B cell (primary cell): ENCODE results near the gene TAPBP. TPM values are rescaled to one million over a fixed set of nuclear protein-coding genes. Genes with fewer than 3 reads are reported as not detected.

Experiments
- ATAC-seq: fragments of 200-7000 bp; cut with Tn5 transposase; one replicate; pipeline ENCODE4 v1.10.0; 2021; ENCODE audit warnings: low read depth, mild to moderate bottlenecking, moderate number of reproducible peaks, moderate library complexity
- CTCF ChIA-PET: fragments of 350-600 bp; sonication (Branson Sonifier 250); formaldehyde crosslinking; loops from one replicate; lab custom pipeline; 2021; ENCODE audit warnings: antibody characterized with exemption, inconsistent platforms; lab: Charles Lee
- POLR2A ChIA-PET: fragments of 350-600 bp; sonication (Branson Sonifier 250); formaldehyde crosslinking; loops from one replicate; lab custom pipeline; 2021; ENCODE audit warnings: antibody characterized with exemption; lab: Charles Lee
- DNase-seq: peaks from one replicate; pipeline ENCODE4 v3.0.0; 2013
- H2AFZ ChIP-seq: 2 replicates; pipeline ENCODE4 v1.6.1; 2012; ENCODE audit warnings: mild to moderate bottlenecking, low read depth, low read length; ENCODE audit not compliant: insufficient read depth, poor library complexity, severe bottlenecking
- H3K27ac ChIP-seq, 2 donors: 1 replicate in 1 of 2; 2 replicates in 1 of 2; pipeline ENCODE4 v1.5.1; 2012 to 2013; ENCODE audit warnings: low read length in 2 of 2, mild to moderate bottlenecking in 2 of 2, moderate library complexity in 1 of 2
- H3K27me3 ChIP-seq, 4 experiments: fragments of 200-600 bp in 1 of 4; sonication (generic) in 1 of 4; replicated peaks in 1 of 4; 1 replicate in 2 of 4; 2 replicates in 2 of 4; pipeline versions ENCODE4 v1.6.1 to v1.7.0; 2013 to 2016; ENCODE audit warnings: low read length in 3 of 4, mild to moderate bottlenecking in 2 of 4, mixed read lengths in 1 of 4, moderate library complexity in 1 of 4; ENCODE audit not compliant: insufficient read depth in 4 of 4, control insufficient read depth in 3 of 4; ENCODE audit errors: control extremely low read depth in 1 of 4
- H3K36me3 ChIP-seq, 2 experiments: replicated peaks in 1 of 2; 1 replicate in 1 of 2; 2 replicates in 1 of 2; pipeline versions ENCODE4 v1.6.1 to v1.7.1; 2013; ENCODE audit warnings: low read length in 1 of 2; ENCODE audit not compliant: insufficient read depth in 2 of 2, control insufficient read depth in 1 of 2; ENCODE audit errors: control extremely low read depth in 1 of 2, extremely low read depth in 1 of 2
- H3K4me1 ChIP-seq, 2 donors: fragments of 200-600 bp in 1 of 2; sonication (generic) in 1 of 2; 1 replicate in 1 of 2; 2 replicates in 1 of 2; pipeline versions ENCODE4 v1.5.1 to v1.6.1; 2013 to 2017; ENCODE audit warnings: low read length in 2 of 2; ENCODE audit not compliant: control insufficient read depth in 2 of 2, insufficient read depth in 2 of 2
- H3K4me2 ChIP-seq: replicated peaks from 2 replicates; pipeline ENCODE3; 2012; ENCODE audit warnings: mild to moderate bottlenecking, low read depth, low read length; ENCODE audit not compliant: poor library complexity, severe bottlenecking
- H3K4me3 ChIP-seq, 5 experiments: fragments of 200-600 bp in 1 of 5; sonication (generic) in 1 of 5; 1 replicate in 3 of 5; 2 replicates in 2 of 5; pipeline versions ENCODE4 v1.5.1 to v1.7.0; 2011 to 2016; ENCODE audit warnings: low read length in 4 of 5, mild to moderate bottlenecking in 4 of 5, low read depth in 2 of 5, control low read depth in 1 of 5, moderate library complexity in 1 of 5; ENCODE audit not compliant: insufficient read depth in 1 of 5; ENCODE audit errors: control extremely low read depth in 1 of 5, extremely low read depth in 1 of 5
- H3K79me2 ChIP-seq: fragments of 200-600 bp; sonication (generic); one replicate; pipeline ENCODE4 v1.6.0; 2016; ENCODE audit warnings: low read length; ENCODE audit not compliant: control insufficient read depth, insufficient read depth
- H3K9ac ChIP-seq: fragments of 200-600 bp; sonication (generic); 2 replicates; pipeline ENCODE4 v1.6.1; 2017; ENCODE audit warnings: mild to moderate bottlenecking, low read length, moderate library complexity
- H3K9me3 ChIP-seq, 3 donors: one replicate each; pipeline versions ENCODE4 v1.6.1 to v1.7.1; 2013; ENCODE audit warnings: low read length in 2 of 3; ENCODE audit not compliant: control insufficient read depth in 2 of 3, insufficient read depth in 1 of 3; ENCODE audit errors: control extremely low read depth in 1 of 3
- H4K20me1 ChIP-seq: 2 replicates; pipeline ENCODE4 v1.6.0; 2012; ENCODE audit warnings: mild to moderate bottlenecking, low read length; ENCODE audit not compliant: insufficient read depth, control insufficient read depth, poor library complexity, severe bottlenecking
- H3K27ac Mint-ChIP-seq: one replicate; pipeline ENCODE4 v1.8.0; 2021; ENCODE audit warnings: mixed read lengths
- H3K27me3 Mint-ChIP-seq: one replicate; pipeline ENCODE4 v1.8.0; 2021; ENCODE audit warnings: mixed read lengths
- H3K4me1 Mint-ChIP-seq: one replicate; pipeline ENCODE4 v1.8.0; 2021; ENCODE audit warnings: mixed read lengths
- H3K4me3 Mint-ChIP-seq: one replicate; pipeline ENCODE4 v1.8.0; 2021; ENCODE audit warnings: mixed read lengths
- H3K9me3 Mint-ChIP-seq: one replicate; pipeline ENCODE4 v1.8.0; 2022; ENCODE audit warnings: mixed read lengths; ENCODE audit not compliant: insufficient read depth
- EZH2 ChIP-seq: IDR thresholded peaks from 2 replicates; pipeline ENCODE4 v1.6.1; 2012; ENCODE audit warnings: borderline replicate concordance, low read depth, mild to moderate bottlenecking, moderate library complexity, low read length; ENCODE audit not compliant: insufficient read depth, poor library complexity, severe bottlenecking
- WGBS: methylation state at CpG from one replicate; pipeline ENCODE4 v1.1.5; 2013; ENCODE audit warnings: missing lambda C conversion rate; ENCODE audit not compliant: insufficient coverage; 5-methylcytosine and 5-hydroxymethylcytosine counted together
- intact Hi-C: fragments of 100-400 bp; cut with micrococcal nuclease; formaldehyde crosslinking; loops from one replicate; pipeline ENCODE4 v1.10.0; 2022
- polyA plus RNA-seq: library from polyadenylated mRNA; depleted of rRNA; stranded (reverse); fragments of >200 nt; gene quantifications from 2 replicates; pipeline ENCODE4 v1.2.3, GENCODE V29; 2012
- total RNA-seq, 2 donors: library from RNA; stranded (reverse); fragments of 120-200 nt in 1 of 2; gene quantifications; 1 replicate in 1 of 2; 2 replicates in 1 of 2; pipeline versions ENCODE4 v1.2.3 to v1.2.4, GENCODE V29; 2013 to 2022
- TF ChIP-seq, protein P1 (sequence below): fragments of 200-600 bp; IDR thresholded peaks from one replicate; pipeline ENCODE4 v1.8.0; 2022; ENCODE audit warnings: antibody characterized with exemption, mild to moderate bottlenecking

Gene TAPBP
- total and polyA plus RNA-seq, 2 donors (not counting 1 experiment from before 2014, with no cell fraction given): 302 to 310 TPM

DNA sequence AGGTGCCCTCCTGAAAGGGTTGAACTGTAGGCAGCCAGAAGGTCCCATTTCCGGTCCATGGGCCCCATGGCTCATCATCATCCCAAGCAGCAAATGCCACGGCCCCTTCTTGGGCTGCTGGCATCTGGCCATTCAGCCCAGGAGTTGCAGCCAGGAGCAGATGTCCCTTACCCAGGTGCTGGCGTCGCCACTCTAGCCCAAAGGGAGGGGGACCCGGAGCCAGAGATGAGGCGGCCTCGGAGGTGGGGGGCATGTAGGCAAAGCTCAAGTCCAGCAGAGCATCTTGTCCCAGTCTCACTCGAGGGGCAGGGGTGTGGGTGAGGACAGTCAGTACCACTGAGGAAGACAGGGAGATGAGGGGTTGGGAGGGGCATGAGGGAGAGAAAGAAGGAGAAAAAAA lies 8.8 kb downstream of the TAPBP start:
- Histone ChIP-seq H4K20me1 (peaks cover 65% of the 10 kb centered on the region), H3K27ac (peak overlapping the region in 1 of 2 donors; percentile 59)

DNA sequence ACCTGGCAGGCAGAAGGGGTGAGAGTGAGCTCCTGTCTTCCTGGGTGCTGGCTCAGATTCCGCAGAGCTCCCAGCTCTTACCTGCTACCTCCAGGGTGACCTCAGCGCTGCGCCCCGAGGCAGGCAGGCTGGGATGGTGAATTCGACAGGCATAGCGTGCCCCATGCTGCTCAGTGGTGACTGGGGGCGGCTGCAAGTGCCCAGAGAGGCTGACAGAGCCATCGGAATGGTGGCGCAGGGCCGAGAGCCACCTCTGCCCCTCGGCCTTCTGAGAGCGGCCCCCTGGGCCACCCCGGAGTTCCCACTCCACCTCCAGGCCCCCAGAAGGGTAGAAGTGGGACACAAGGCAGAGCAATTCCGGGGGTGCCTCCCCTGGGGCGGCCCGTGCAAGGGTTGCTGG lies 9.7 kb downstream of the TAPBP start:
- 98% methylated on average over 12 of the region's 16 CpGs for WGBS
- H3K27me3 Mint-ChIP-seq: no peaks in the 10 kb centered on the region
- no peak for ATAC-seq
- DNase-seq: no peak
- Histone ChIP-seq H3K36me3 (peaks cover 2 to 64% of the 10 kb centered on the region in 2 experiments), H4K20me1 (peaks cover 58% of the 10 kb centered on the region), H3K4me3 (no peak overlapping the region), H3K79me2 (peaks cover 57% of the 10 kb centered on the region), H3K4me2 (no peak overlapping the region), H3K27me3 (no peaks in the 10 kb centered on the region), H3K4me1 (peaks cover 25% of the 10 kb centered on the region in 2 donors), H3K27ac (no peak overlapping the region), H2AFZ (no peak overlapping the region), H3K9me3 (no peaks in the 10 kb centered on the region), H3K9ac (no peak overlapping the region)
- TF ChIP-seq, protein P1, sequence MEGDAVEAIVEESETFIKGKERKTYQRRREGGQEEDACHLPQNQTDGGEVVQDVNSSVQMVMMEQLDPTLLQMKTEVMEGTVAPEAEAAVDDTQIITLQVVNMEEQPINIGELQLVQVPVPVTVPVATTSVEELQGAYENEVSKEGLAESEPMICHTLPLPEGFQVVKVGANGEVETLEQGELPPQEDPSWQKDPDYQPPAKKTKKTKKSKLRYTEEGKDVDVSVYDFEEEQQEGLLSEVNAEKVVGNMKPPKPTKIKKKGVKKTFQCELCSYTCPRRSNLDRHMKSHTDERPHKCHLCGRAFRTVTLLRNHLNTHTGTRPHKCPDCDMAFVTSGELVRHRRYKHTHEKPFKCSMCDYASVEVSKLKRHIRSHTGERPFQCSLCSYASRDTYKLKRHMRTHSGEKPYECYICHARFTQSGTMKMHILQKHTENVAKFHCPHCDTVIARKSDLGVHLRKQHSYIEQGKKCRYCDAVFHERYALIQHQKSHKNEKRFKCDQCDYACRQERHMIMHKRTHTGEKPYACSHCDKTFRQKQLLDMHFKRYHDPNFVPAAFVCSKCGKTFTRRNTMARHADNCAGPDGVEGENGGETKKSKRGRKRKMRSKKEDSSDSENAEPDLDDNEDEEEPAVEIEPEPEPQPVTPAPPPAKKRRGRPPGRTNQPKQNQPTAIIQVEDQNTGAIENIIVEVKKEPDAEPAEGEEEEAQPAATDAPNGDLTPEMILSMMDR: no peak
- no peak for TF ChIP-seq EZH2
- no peaks in the 10 kb centered on the region for H3K9me3 Mint-ChIP-seq
- intact Hi-C loops: no loop called here
- ChIA-PET CTCF (interaction anchor here (1.0 kb wide), 1 partner anchor 9 kb away, joined by 3 read pairs; no protein-coding TSS in a partner anchor), POLR2A (no interaction called here)
- H3K4me1 Mint-ChIP-seq: peaks cover 48% of the 10 kb centered on the region
- no peak overlapping the region for H3K27ac Mint-ChIP-seq
- H3K4me3 Mint-ChIP-seq: no peak overlapping the region

More for the DNA sequence above, 8.8 kb downstream of the TAPBP start:
- Mint-ChIP-seq H3K9me3 (no peaks in the 10 kb centered on the region), H3K27me3 (no peaks in the 10 kb centered on the region), H3K4me3 (no peak overlapping the region), H3K27ac (peak overlapping the region; percentile 73), H3K4me1 (peaks cover 41% of the 10 kb centered on the region)
- no peak for DNase-seq
- Histone ChIP-seq H3K9me3 (no peaks in the 10 kb centered on the region), H3K79me2 (peaks cover 65% of the 10 kb centered on the region), H3K9ac (no peak overlapping the region), H3K36me3 (peaks cover 2 to 69% of the 10 kb centered on the region in 2 experiments), H3K4me1 (peaks cover 21% of the 10 kb centered on the region in 2 donors), H2AFZ (no peak overlapping the region), H3K4me2 (no peak overlapping the region), H3K4me3 (no peak overlapping the region), H3K27me3 (no peaks in the 10 kb centered on the region)
- TF ChIP-seq, protein P1: no peak
- no peak for TF ChIP-seq EZH2
- 93% methylated on average over 8 of the region's 8 CpGs for WGBS
- ChIA-PET CTCF (no interaction called here), POLR2A (interaction anchor here (0.5 kb wide), 1 partner anchor 34 kb away, joined by 6 read pairs; no protein-coding TSS in a partner anchor)
- intact Hi-C loops: no loop called here
- ATAC-seq: no peak
